ENCODE results near the gene TREM2. TPM values are rescaled to one million over a fixed set of nuclear protein-coding genes. Genes with fewer than 3 reads are reported as not detected.
A peak's percentile ranks its signal among the peaks of the same experiment; 100 is the strongest.
"Not testable (repeated sequence)": the region's sequence is repeated elsewhere in the genome, so short reads cannot be mapped to it uniquely, and the experiment has no call there.

The TREM2 gene
- total and polyA plus RNA-seq, 2 donors (not counting 1 experiment from before 2014, with no cell fraction given): 0.17 TPM; not detected in 1

- Histone ChIP-seq H3K9me3 (ENCODE audit: control insufficient read depth, insufficient read depth, low read depth, low read length) (no peaks in the 10 kb centered on the region), H3K79me2 (ENCODE audit: control insufficient read depth, insufficient read depth, low read length) (no peaks in the 10 kb centered on the region), H3K27me3 (ENCODE audit: control insufficient read depth, insufficient read depth, low read length) (no peaks in the 10 kb centered on the region), H3K27ac (ENCODE audit: insufficient read depth, low read length) (no peak overlapping the region), H3K4me1 (ENCODE audit: control insufficient read depth, extremely low read depth, insufficient read depth, low read length) (no peaks in the 10 kb centered on the region), H3K9ac (ENCODE audit: insufficient read depth, low read length) (no peak overlapping the region), H3K36me3 (ENCODE audit: control insufficient read depth, insufficient read depth, low read length) (no peaks in the 10 kb centered on the region), H3K4me3 (replicated peaks in 1 of 4; ENCODE audit: control extremely low read depth in 1 of 4, insufficient read depth in 1 of 4, low read depth in 3 of 4, low read length in 4 of 4) (no peak overlapping the region), H4K20me1 (ENCODE audit: control insufficient read depth, extremely low read depth, insufficient read depth, low read length) (no peaks in the 10 kb centered on the region), H2AFZ (ENCODE audit: low read length) (no peak overlapping the region), H3K4me2 (ENCODE audit: extremely low read depth, insufficient read depth, low read length) (no peak overlapping the region)
- peak; percentile 22 to 24 for TF ChIP-seq CTCF (conservative IDR thresholded peaks at IDR 0.05 in 1 of 2, IDR thresholded peaks at IDR 0.05 in 1 of 2; ENCODE audit: low read depth in 1 of 2, low read length in 2 of 2)
- no peak for TF ChIP-seq EZH2 (IDR thresholded peaks at IDR 0.05; ENCODE audit: low read length, missing control alignments)
- DNase-seq (ENCODE audit: low read depth in 2 of 2): no peak
Observed at GRCh38 chr6:41191569-41191968, 28.7 kb upstream of the TREM2 start.

- Histone ChIP-seq H3K79me2 (ENCODE audit: control insufficient read depth, insufficient read depth, low read length) (no peaks in the 10 kb centered on the region), H2AFZ (ENCODE audit: low read length) (no peak overlapping the region), H3K4me3 (replicated peaks in 1 of 4; ENCODE audit: control extremely low read depth in 1 of 4, insufficient read depth in 1 of 4, low read depth in 3 of 4, low read length in 4 of 4) (no peak overlapping the region), H3K36me3 (ENCODE audit: control insufficient read depth, insufficient read depth, low read length) (no peaks in the 10 kb centered on the region), H3K9me3 (ENCODE audit: control insufficient read depth, insufficient read depth, low read depth, low read length) (no peaks in the 10 kb centered on the region), H3K9ac (ENCODE audit: insufficient read depth, low read length) (no peak overlapping the region), H3K4me1 (ENCODE audit: control insufficient read depth, extremely low read depth, insufficient read depth, low read length) (no peaks in the 10 kb centered on the region), H3K4me2 (ENCODE audit: extremely low read depth, insufficient read depth, low read length) (no peak overlapping the region), H3K27ac (ENCODE audit: insufficient read depth, low read length) (no peak overlapping the region), H3K27me3 (ENCODE audit: control insufficient read depth, insufficient read depth, low read length) (no peaks in the 10 kb centered on the region), H4K20me1 (ENCODE audit: control insufficient read depth, extremely low read depth, insufficient read depth, low read length) (no peaks in the 10 kb centered on the region)
- TF ChIP-seq EZH2 (IDR thresholded peaks at IDR 0.05; ENCODE audit: low read length, missing control alignments) (no peak), CTCF (conservative IDR thresholded peaks at IDR 0.05 in 1 of 2, IDR thresholded peaks at IDR 0.05 in 1 of 2; ENCODE audit: low read depth in 1 of 2, low read length in 2 of 2) (no peak)
- DNase-seq (ENCODE audit: low read depth in 2 of 2): no peak
Observed at GRCh38 chr6:41190791-41191190, 27.9 kb upstream of the TREM2 start.

- Histone ChIP-seq H4K20me1 (ENCODE audit: control insufficient read depth, extremely low read depth, insufficient read depth, low read length) (no peaks in the 10 kb centered on the region), H3K9me3 (ENCODE audit: control insufficient read depth, insufficient read depth, low read depth, low read length) (no peaks in the 10 kb centered on the region), H3K4me3 (replicated peaks in 1 of 4; ENCODE audit: control extremely low read depth in 1 of 4, insufficient read depth in 1 of 4, low read depth in 3 of 4, low read length in 4 of 4) (no peak overlapping the region), H3K9ac (ENCODE audit: insufficient read depth, low read length) (no peak overlapping the region), H3K4me1 (ENCODE audit: control insufficient read depth, extremely low read depth, insufficient read depth, low read length) (no peaks in the 10 kb centered on the region), H3K27me3 (ENCODE audit: control insufficient read depth, insufficient read depth, low read length) (no peaks in the 10 kb centered on the region), H2AFZ (ENCODE audit: low read length) (no peak overlapping the region), H3K27ac (ENCODE audit: insufficient read depth, low read length) (no peak overlapping the region), H3K4me2 (ENCODE audit: extremely low read depth, insufficient read depth, low read length) (no peak overlapping the region), H3K79me2 (ENCODE audit: control insufficient read depth, insufficient read depth, low read length) (no peaks in the 10 kb centered on the region), H3K36me3 (ENCODE audit: control insufficient read depth, insufficient read depth, low read length) (no peaks in the 10 kb centered on the region)
- DNase-seq (ENCODE audit: low read depth in 2 of 2): no peak
- TF ChIP-seq CTCF (conservative IDR thresholded peaks at IDR 0.05 in 1 of 2, IDR thresholded peaks at IDR 0.05 in 1 of 2; ENCODE audit: low read depth in 1 of 2, low read length in 2 of 2) (no peak), EZH2 (IDR thresholded peaks at IDR 0.05; ENCODE audit: low read length, missing control alignments) (no peak)
Observed at GRCh38 chr6:41189967-41190366, 27.1 kb upstream of the TREM2 start.

- H2AFZ ChIP-seq (ENCODE audit: low read length); H3K4me3 ChIP-seq (replicated peaks in 1 of 4; ENCODE audit: control extremely low read depth in 1 of 4, insufficient read depth in 1 of 4, low read depth in 3 of 4, low read length in 4 of 4); H3K4me2 ChIP-seq (ENCODE audit: extremely low read depth, insufficient read depth, low read length); H3K27ac ChIP-seq (ENCODE audit: insufficient read depth, low read length); H3K36me3 ChIP-seq (ENCODE audit: control insufficient read depth, insufficient read depth, low read length); H3K9ac ChIP-seq (ENCODE audit: insufficient read depth, low read length); H3K79me2 ChIP-seq (ENCODE audit: control insufficient read depth, insufficient read depth, low read length); H3K27me3 ChIP-seq (ENCODE audit: control insufficient read depth, insufficient read depth, low read length); H4K20me1 ChIP-seq (ENCODE audit: control insufficient read depth, extremely low read depth, insufficient read depth, low read length); H3K9me3 ChIP-seq (ENCODE audit: control insufficient read depth, insufficient read depth, low read depth, low read length); DNase-seq (ENCODE audit: low read depth in 2 of 2); H3K4me1 ChIP-seq (ENCODE audit: control insufficient read depth, extremely low read depth, insufficient read depth, low read length): not testable (repeated sequence)
Observed at GRCh38 chr6:41189046-41189445, 26.1 kb upstream of the TREM2 start.
